ENCODE measurements around the gene GGA3. TPM values are rescaled to one million over a fixed set of nuclear protein-coding genes. Genes with fewer than 3 reads are reported as not detected.

Gene GGA3
- total RNA-seq, 1 experiment from 2014 or later, result 58.3 TPM

GRCh38 chr17:75241996-75242460 lies 19.4 kb downstream of the GGA3 start:
- ATAC-seq, result no peak

More at GRCh38 chr17:75241996-75242460, 19.4 kb downstream of the GGA3 start:
- Histone ChIP-seq H3K36me3 (ENCODE audit: control insufficient read depth in 1 of 2, insufficient read depth in 2 of 2, low read length in 2 of 2) (peaks cover 60 to 83% of the 10 kb centered on the region in 2 experiments), H3K4me1 (ENCODE audit: control insufficient read depth in 1 of 2, insufficient read depth in 2 of 2, low read length in 2 of 2) (peaks cover 0 to 11% of the 10 kb centered on the region in 2 experiments; a peak in 1 of 4 replicates), H3K27ac (ENCODE audit: low read depth, low read length) (no peak overlapping the region), H3K9ac (ENCODE audit: low read length) (no peak overlapping the region), H3K9me3 (ENCODE audit: control insufficient read depth in 1 of 2, insufficient read depth in 1 of 2, low read depth in 1 of 2, low read length in 2 of 2) (no peaks in the 10 kb centered on the region), H4K20me1 (ENCODE audit: insufficient read depth) (peaks cover 6% of the 10 kb centered on the region; the same call in 1 of the 2 replicates), H3K79me2 (ENCODE audit: insufficient read depth, low read length) (peaks cover 7% of the 10 kb centered on the region), H3K27me3 (ENCODE audit: insufficient read depth, low read length) (no peaks in the 10 kb centered on the region), H2AFZ (ENCODE audit: low read depth, low read length, poor library complexity, severe bottlenecking) (no peak overlapping the region), H3K4me2 (ENCODE audit: low read length) (no peak overlapping the region), H3K9me2 (ENCODE audit: insufficient read depth) (no peaks in the 10 kb centered on the region), H3K4me3 (replicated peaks in 1 of 2; ENCODE audit: low read depth in 1 of 2, low read length in 2 of 2) (no peak overlapping the region)
- CTCF ChIA-PET, result interaction anchor here (2.9 to 3.3 kb wide), 2 partner anchors 19 to 128 kb away, joined by 16 to 30 read pairs; partner anchors contain the start of genes GGA3 and MRPS7
- POLR2A ChIA-PET, result no interaction called here
- RAD21 ChIA-PET (ENCODE audit: low non-redundant PET in 1 of 2, low total read pairs in 2 of 2, uncharacterized antibody in 2 of 2, unreplicated experiment in 2 of 2), result no interaction called here
- BruUV-seq (replicated peaks), result no TSS peak
- DNase-seq (ENCODE audit: low read depth, low spot score), result no peak
- TF ChIP-seq POLR2AphosphoS5 (IDR thresholded peaks at IDR 0.05; ENCODE audit: low read depth, low read length), result no peak
- TF ChIP-seq FOSL1 (IDR thresholded peaks at IDR 0.05; ENCODE audit: low read depth), result no peak
- no peak for TF ChIP-seq EZH2phosphoT487 (IDR thresholded peaks at IDR 0.05; ENCODE audit: borderline replicate concordance)
- TF ChIP-seq REST (IDR thresholded peaks at IDR 0.05; ENCODE audit: low read depth), result no peak
- TF ChIP-seq CBX3 (IDR thresholded peaks at IDR 0.05; ENCODE audit: low read depth), result no peak
- intact Hi-C loops (cut with micrococcal nuclease), result loop anchor here (2.0 kb wide), 1 partner anchor 163 kb away; the partner anchor contains the start of gene GRB2
